WI38 (cell line): Measurements from ENCODE around the gene IL19.

Experiments used
- H3K4me3 ChIP-seq: 2 replicates; pipeline ENCODE4 v1.5.1; 2011; ENCODE audit warnings: low read depth, mild to moderate bottlenecking, control low read depth, low read length
- CTCF ChIP-seq: IDR thresholded peaks from 2 replicates; pipeline ENCODE4 v1.5.1; 2012; ENCODE audit warnings: low read depth, mild to moderate bottlenecking, control low read depth, low read length

IL19 gene

GRCh38 chr1:206727981-206728696, 42.4 kb upstream of the IL19 start:
- no peak for TF ChIP-seq CTCF
- no peak overlapping the region for H3K4me3 ChIP-seq

GRCh38 chr1:206728697-206728987, 41.9 kb upstream of the IL19 start:
- no peak overlapping the region for H3K4me3 ChIP-seq
- TF ChIP-seq CTCF = no peak

- no peak overlapping the region for H3K4me3 ChIP-seq
- no peak for TF ChIP-seq CTCF
These were observed 41.5 kb upstream of the IL19 start for GRCh38 chr1:206729050-206729449.

GRCh38 chr1:206729507-206729906, 41.1 kb upstream of the IL19 start:
- H3K4me3 ChIP-seq = no peak overlapping the region
- TF ChIP-seq CTCF = no peak

GRCh38 chr1:206732508-206732907, 38.1 kb upstream of the IL19 start:
- no peak for TF ChIP-seq CTCF
- H3K4me3 ChIP-seq = no peak overlapping the region

- no peak overlapping the region for H3K4me3 ChIP-seq
- TF ChIP-seq CTCF = no peak
These were observed 37.6 kb upstream of the IL19 start for GRCh38 chr1:206732992-206733391.

GRCh38 chr1:206734499-206735142, 36.0 kb upstream of the IL19 start:
- peak; percentile 98 for TF ChIP-seq CTCF
- no peak overlapping the region for H3K4me3 ChIP-seq
